Smooth muscle cell (in vitro differentiated cells): ENCODE measurements around the gene CYBC1. TPM values are rescaled to one million over a fixed set of nuclear protein-coding genes. Genes with fewer than 3 reads are reported as not detected.
A peak's percentile ranks its signal among the peaks of the same experiment; 100 is the strongest.

Source experiments
- DNase-seq: peaks from one replicate; lab custom pipeline; 2025; ENCODE audit not compliant: unreplicated experiment; lab: John Stamatoyannopoulos, UW
- H2AFZ ChIP-seq: fragments of 200-600 bp; sonication (generic); 2 replicates; pipeline ENCODE4 v1.6.0; 2016; ENCODE audit warnings: antibody characterized with exemption, low read depth, mild to moderate bottlenecking
- H3F3A ChIP-seq: fragments of 200-600 bp; sonication (generic); 2 replicates; pipeline ENCODE4 v1.6.0; 2017; ENCODE audit warnings: antibody characterized with exemption, low read depth
- H3K27ac ChIP-seq: fragments of 200-600 bp; sonication (generic); 2 replicates; pipeline ENCODE4 v1.5.1; 2016; ENCODE audit warnings: low read depth, mild to moderate bottlenecking
- H3K27me3 ChIP-seq: fragments of 200-600 bp; sonication (generic); 2 replicates; pipeline ENCODE4 v1.6.1; 2016; ENCODE audit warnings: low read depth, mild to moderate bottlenecking
- H3K36me3 ChIP-seq: fragments of 200-600 bp; sonication (generic); 2 replicates; pipeline ENCODE4 v1.5.1; 2016; ENCODE audit warnings: low read depth
- H3K4me1 ChIP-seq: fragments of 200-600 bp; sonication (generic); 2 replicates; pipeline ENCODE4 v1.5.1; 2016; ENCODE audit warnings: low read depth
- H3K4me2 ChIP-seq: fragments of 200-600 bp; sonication (generic); 2 replicates; pipeline ENCODE4 v1.6.0; 2016; ENCODE audit warnings: mild to moderate bottlenecking
- H3K4me3 ChIP-seq: fragments of 200-600 bp; sonication (generic); 2 replicates; pipeline ENCODE4 v1.5.1; 2016; ENCODE audit warnings: mild to moderate bottlenecking
- H3K79me2 ChIP-seq: fragments of 200-600 bp; sonication (generic); 2 replicates; pipeline ENCODE4 v1.6.0; 2016; ENCODE audit warnings: low read depth, mild to moderate bottlenecking
- H3K9ac ChIP-seq: fragments of 200-600 bp; sonication (generic); 2 replicates; pipeline ENCODE4 v1.6.0; 2016; ENCODE audit warnings: low read depth
- H3K9me3 ChIP-seq: fragments of 200-600 bp; sonication (generic); replicated peaks from 2 replicates; pipeline ENCODE4 v1.5.1; 2016; ENCODE audit warnings: low read depth
- H4K20me1 ChIP-seq: fragments of 200-600 bp; sonication (generic); 2 replicates; pipeline ENCODE4 v1.6.0; 2016; ENCODE audit warnings: low read depth
- WGBS: methylation state at CpG from one replicate; pipeline ENCODE4 v1.1.7; 2016; ENCODE audit warnings: low lambda C conversion rate; 5-methylcytosine and 5-hydroxymethylcytosine counted together
- polyA plus RNA-seq: library from polyadenylated mRNA; unstranded; fragments of >200 nt; fragmentation: Nextera tagmentation; extraction: Ambion mirVana; gene quantifications from 2 replicates; pipeline ENCODE4 v1.2.1, GENCODE V29; 2016
- total RNA-seq: library from RNA; depleted of rRNA; stranded (reverse); fragments of >200 nt; gene quantifications from 2 replicates; pipeline ENCODE4 v1.2.3, GENCODE V29; 2014
- TF ChIP-seq, protein P1 (sequence below): fragments of 200-600 bp; sonication (generic); IDR thresholded peaks from 2 replicates; pipeline ENCODE4 v1.5.1; 2017; ENCODE audit warnings: borderline replicate concordance, mild to moderate bottlenecking, antibody characterized with exemption; ENCODE audit not compliant: insufficient read depth, poor library complexity, severe bottlenecking

Gene CYBC1
- total and polyA plus RNA-seq, 2 experiments from 2014 or later = 23.3 to 65.8 TPM

DNA sequence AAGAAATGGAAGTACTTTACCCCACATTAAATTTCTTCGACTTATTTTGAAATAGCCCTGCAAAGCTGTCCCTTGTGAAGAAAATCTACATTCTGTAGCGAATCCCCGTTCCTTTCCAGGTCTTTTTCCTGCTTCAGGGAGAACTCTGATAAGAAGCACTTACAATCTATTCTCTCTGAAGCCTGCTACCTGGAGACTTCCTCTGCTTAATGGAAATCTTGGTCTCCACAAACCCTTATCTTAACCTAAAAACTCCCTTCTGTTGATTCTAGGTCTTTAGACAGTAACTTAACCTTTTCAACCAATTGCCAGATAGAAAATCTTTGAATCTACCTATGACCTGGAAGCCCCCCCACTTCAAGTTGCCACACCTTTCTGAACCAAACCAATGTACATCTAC is 1.6 kb upstream of the CYBC1 start:
- WGBS = 97% methylated on average over 3 of the region's 3 CpGs
- Histone ChIP-seq H2AFZ (no peak overlapping the region), H3K9me3 (no peaks in the 10 kb centered on the region), H3K79me2 (peaks cover 17% of the 10 kb centered on the region), H4K20me1 (no peaks in the 10 kb centered on the region), H3K27ac (no peak overlapping the region), H3K27me3 (no peaks in the 10 kb centered on the region), H3F3A (no peaks in the 10 kb centered on the region), H3K4me1 (peaks cover 15% of the 10 kb centered on the region), H3K36me3 (no peaks in the 10 kb centered on the region), H3K4me3 (no peak overlapping the region), H3K9ac (no peak overlapping the region), H3K4me2 (no peak overlapping the region)
- DNase-seq = no peak
- TF ChIP-seq, protein P1, sequence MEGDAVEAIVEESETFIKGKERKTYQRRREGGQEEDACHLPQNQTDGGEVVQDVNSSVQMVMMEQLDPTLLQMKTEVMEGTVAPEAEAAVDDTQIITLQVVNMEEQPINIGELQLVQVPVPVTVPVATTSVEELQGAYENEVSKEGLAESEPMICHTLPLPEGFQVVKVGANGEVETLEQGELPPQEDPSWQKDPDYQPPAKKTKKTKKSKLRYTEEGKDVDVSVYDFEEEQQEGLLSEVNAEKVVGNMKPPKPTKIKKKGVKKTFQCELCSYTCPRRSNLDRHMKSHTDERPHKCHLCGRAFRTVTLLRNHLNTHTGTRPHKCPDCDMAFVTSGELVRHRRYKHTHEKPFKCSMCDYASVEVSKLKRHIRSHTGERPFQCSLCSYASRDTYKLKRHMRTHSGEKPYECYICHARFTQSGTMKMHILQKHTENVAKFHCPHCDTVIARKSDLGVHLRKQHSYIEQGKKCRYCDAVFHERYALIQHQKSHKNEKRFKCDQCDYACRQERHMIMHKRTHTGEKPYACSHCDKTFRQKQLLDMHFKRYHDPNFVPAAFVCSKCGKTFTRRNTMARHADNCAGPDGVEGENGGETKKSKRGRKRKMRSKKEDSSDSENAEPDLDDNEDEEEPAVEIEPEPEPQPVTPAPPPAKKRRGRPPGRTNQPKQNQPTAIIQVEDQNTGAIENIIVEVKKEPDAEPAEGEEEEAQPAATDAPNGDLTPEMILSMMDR = no peak

DNA sequence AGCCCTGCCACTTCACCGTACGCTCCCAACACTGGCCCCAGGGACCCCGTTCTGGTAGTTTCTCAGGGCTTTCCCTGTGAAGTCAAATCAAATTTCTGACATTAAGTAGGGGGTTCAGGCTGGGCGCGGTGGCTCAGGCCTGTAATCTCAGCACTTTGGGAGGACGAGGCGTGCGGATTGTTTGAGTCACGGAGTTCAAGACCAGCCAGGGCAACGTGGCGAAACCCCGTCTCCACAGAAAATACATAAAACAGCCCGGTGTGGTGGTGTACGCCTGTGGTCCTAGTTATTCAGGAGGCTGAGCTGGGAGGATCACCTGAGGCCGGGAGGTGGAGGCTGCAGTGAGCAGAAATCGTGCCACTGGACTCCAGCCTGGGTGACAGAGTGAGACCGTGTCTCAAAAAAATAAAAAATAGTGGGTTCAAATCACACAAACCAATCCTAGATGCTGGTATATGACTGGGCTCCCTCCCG is 632 bp downstream of the CYBC1 start:
- Histone ChIP-seq H3K36me3 (no peaks in the 10 kb centered on the region), H3K27ac (no peak overlapping the region), H3K4me2 (peak overlapping the region; percentile 90), H3K79me2 (peaks cover 17% of the 10 kb centered on the region), H3K9me3 (no peaks in the 10 kb centered on the region), H4K20me1 (no peaks in the 10 kb centered on the region), H3K27me3 (no peaks in the 10 kb centered on the region), H3F3A (no peaks in the 10 kb centered on the region), H3K9ac (peak overlapping the region; percentile 76), H3K4me1 (peaks cover 15% of the 10 kb centered on the region), H3K4me3 (peak overlapping the region; percentile 97), H2AFZ (peak overlapping the region; percentile 91)
- DNase-seq = no peak
- TF ChIP-seq, protein P1 = no peak
- WGBS = 82% methylated on average over 18 of the region's 18 CpGs

DNA sequence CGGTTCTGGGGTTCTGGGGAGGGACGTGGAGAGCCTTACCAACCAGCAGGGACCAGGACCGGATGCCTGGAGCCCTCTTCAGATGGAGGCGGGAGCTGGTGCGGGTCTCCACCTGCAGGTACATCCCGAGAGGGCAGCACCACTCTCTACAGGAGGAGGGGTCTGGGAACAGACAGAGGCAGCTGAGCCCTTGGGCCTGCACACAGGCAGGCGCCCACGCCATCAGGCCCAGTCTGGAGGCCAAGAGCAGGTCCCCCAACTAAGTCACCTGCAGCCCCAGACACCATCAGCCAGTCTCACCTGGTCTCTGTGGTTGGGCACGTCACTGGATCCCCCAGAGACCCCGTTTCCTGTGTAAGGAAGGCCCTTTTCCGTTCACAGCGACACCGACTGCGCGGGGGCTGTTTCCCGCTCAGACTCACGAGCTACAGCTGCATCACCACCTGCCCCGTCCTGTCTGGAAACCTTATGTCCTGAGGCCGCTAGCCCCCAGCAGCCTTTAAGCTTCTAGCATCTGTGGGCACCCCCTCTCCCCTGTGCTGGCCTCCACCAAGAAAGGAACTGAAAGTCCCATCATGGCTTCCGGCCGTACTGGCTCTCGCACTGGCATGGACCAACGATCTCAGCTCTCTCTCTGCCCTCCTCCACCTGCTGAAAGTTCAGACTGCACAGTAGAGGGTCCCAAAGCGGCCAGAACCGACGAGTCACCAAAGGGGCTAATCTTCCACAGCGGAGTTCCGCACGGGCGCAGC is 1.2 kb downstream of the CYBC1 start:
- Histone ChIP-seq H3K4me2 (peak overlapping the region; percentile 90), H3K9me3 (no peaks in the 10 kb centered on the region), H3F3A (no peaks in the 10 kb centered on the region), H4K20me1 (no peaks in the 10 kb centered on the region), H3K27me3 (no peaks in the 10 kb centered on the region), H3K4me1 (peaks cover 15% of the 10 kb centered on the region), H3K27ac (no peak overlapping the region), H3K9ac (no peak overlapping the region), H2AFZ (no peak overlapping the region), H3K79me2 (peaks cover 17% of the 10 kb centered on the region), H3K4me3 (peak overlapping the region; percentile 97), H3K36me3 (no peaks in the 10 kb centered on the region)
- TF ChIP-seq, protein P1 = no peak
- no peak for DNase-seq
- WGBS = 96% methylated on average over 30 of the region's 30 CpGs

DNA sequence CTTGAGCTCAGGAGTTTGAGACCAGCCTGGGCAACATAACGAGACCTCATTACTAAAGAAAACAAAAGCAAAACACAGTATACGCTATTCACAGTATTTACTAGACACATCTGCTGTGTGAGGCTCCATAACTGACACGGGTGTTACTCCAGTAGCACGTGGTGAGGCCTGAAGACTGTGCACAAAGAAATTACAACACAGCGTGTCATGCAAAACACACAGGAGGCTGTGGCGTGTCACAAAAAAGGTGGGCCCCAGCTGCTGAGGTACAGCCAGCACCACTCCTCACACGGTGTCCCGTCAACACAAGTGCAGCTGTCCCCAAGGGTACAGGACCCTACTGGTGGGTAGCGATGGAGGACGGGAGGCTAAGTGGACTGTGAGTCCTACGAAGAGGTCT is 2.7 kb downstream of the CYBC1 start:
- H3K4me2 ChIP-seq = no peak overlapping the region
- H3K9ac ChIP-seq = no peak overlapping the region
- no peaks in the 10 kb centered on the region for H3K36me3 ChIP-seq
- H3F3A ChIP-seq = no peaks in the 10 kb centered on the region
- no peaks in the 10 kb centered on the region for H3K27me3 ChIP-seq
- H4K20me1 ChIP-seq = no peaks in the 10 kb centered on the region
- TF ChIP-seq, protein P1 = no peak
- no peak overlapping the region for H3K4me3 ChIP-seq
- no peak for DNase-seq
- WGBS = 98% methylated on average over 11 of the region's 11 CpGs
- peaks cover 15% of the 10 kb centered on the region for H3K4me1 ChIP-seq
- H3K27ac ChIP-seq = no peak overlapping the region
- H2AFZ ChIP-seq = no peak overlapping the region
- H3K79me2 ChIP-seq = peaks cover 17% of the 10 kb centered on the region
- H3K9me3 ChIP-seq = no peaks in the 10 kb centered on the region
